Measurements from ENCODE around the gene LHFPL3. TPM values are rescaled to one million over a fixed set of nuclear protein-coding genes. Genes with fewer than 3 reads are reported as not detected.

The LHFPL3 gene
- total RNA-seq, 4 donors from 2014 or later = not detected

GRCh38 chr7:104789780-104790179 lies 461.4 kb downstream of the LHFPL3 start:
- no peak overlapping the region for H3K27ac ChIP-seq
- H3K9me3 ChIP-seq = no peaks in the 10 kb centered on the region
- H3K4me3 ChIP-seq = no peak overlapping the region
- no peak for DNase-seq
- H3K27me3 ChIP-seq = no peaks in the 10 kb centered on the region
- H3K36me3 ChIP-seq = no peaks in the 10 kb centered on the region
- H3K4me1 ChIP-seq = no peaks in the 10 kb centered on the region
- TF ChIP-seq CTCF (IDR thresholded peaks at IDR 0.05) = no peak
- TF ChIP-seq POLR2A (IDR thresholded peaks at IDR 0.05) = no peak

- Histone ChIP-seq H3K36me3 (no peaks in the 10 kb centered on the region), H3K27ac (no peak overlapping the region), H3K9me3 (no peaks in the 10 kb centered on the region), H3K27me3 (no peaks in the 10 kb centered on the region), H3K4me1 (no peaks in the 10 kb centered on the region), H3K4me3 (no peak overlapping the region)
- no peak for DNase-seq
- no peak for TF ChIP-seq CTCF (IDR thresholded peaks at IDR 0.05)
- no peak for TF ChIP-seq POLR2A (IDR thresholded peaks at IDR 0.05)
These were observed 462.0 kb downstream of the LHFPL3 start for GRCh38 chr7:104790440-104790839.

GRCh38 chr7:104791080-104791479 lies 462.7 kb downstream of the LHFPL3 start:
- Histone ChIP-seq H3K4me1 (no peaks in the 10 kb centered on the region), H3K27ac (no peak overlapping the region), H3K36me3 (no peaks in the 10 kb centered on the region), H3K4me3 (no peak overlapping the region), H3K9me3 (no peaks in the 10 kb centered on the region), H3K27me3 (no peaks in the 10 kb centered on the region)
- no peak for DNase-seq
- TF ChIP-seq POLR2A (IDR thresholded peaks at IDR 0.05) = no peak
- no peak for TF ChIP-seq CTCF (IDR thresholded peaks at IDR 0.05)

GRCh38 chr7:104793066-104793465 lies 464.7 kb downstream of the LHFPL3 start:
- Histone ChIP-seq H3K9me3 (no peaks in the 10 kb centered on the region), H3K27ac (no peak overlapping the region)
- no peak for TF ChIP-seq CTCF (IDR thresholded peaks at IDR 0.05)
- TF ChIP-seq POLR2A (IDR thresholded peaks at IDR 0.05) = no peak

GRCh38 chr7:104794154-104794553 lies 465.8 kb downstream of the LHFPL3 start:
- no peaks in the 10 kb centered on the region for H3K27me3 ChIP-seq
- no peaks in the 10 kb centered on the region for H3K4me1 ChIP-seq
- H3K9me3 ChIP-seq = no peaks in the 10 kb centered on the region
- TF ChIP-seq CTCF (IDR thresholded peaks at IDR 0.05) (no peak), POLR2A (IDR thresholded peaks at IDR 0.05) (no peak)
- H3K27ac ChIP-seq = no peak overlapping the region
- no peaks in the 10 kb centered on the region for H3K36me3 ChIP-seq
- DNase-seq = no peak
- no peak overlapping the region for H3K4me3 ChIP-seq

More at GRCh38 chr7:104793066-104793465, 464.7 kb downstream of the LHFPL3 start:
- Histone ChIP-seq H3K36me3 (no peaks in the 10 kb centered on the region), H3K4me3 (no peak overlapping the region), H3K4me1 (no peaks in the 10 kb centered on the region), H3K27me3 (no peaks in the 10 kb centered on the region)
- DNase-seq = no peak

- no peaks in the 10 kb centered on the region for H3K27me3 ChIP-seq
- DNase-seq = no peak
- TF ChIP-seq CTCF (IDR thresholded peaks at IDR 0.05) = no peak
- no peak for TF ChIP-seq POLR2A (IDR thresholded peaks at IDR 0.05)
- no peaks in the 10 kb centered on the region for H3K4me1 ChIP-seq
- H3K27ac ChIP-seq = no peak overlapping the region
- H3K9me3 ChIP-seq = no peaks in the 10 kb centered on the region
- H3K4me3 ChIP-seq = no peak overlapping the region
- no peaks in the 10 kb centered on the region for H3K36me3 ChIP-seq
These were observed 466.2 kb downstream of the LHFPL3 start for GRCh38 chr7:104794589-104794988.

Measured in Peyer's patch (tissue), 4 donors.